Heart right ventricle (tissue), 16 donors: ENCODE data around the gene SHCBP1L. TPM values are rescaled to one million over a fixed set of nuclear protein-coding genes. Genes with fewer than 3 reads are reported as not detected.
A peak's percentile ranks its signal among the peaks of the same experiment; 100 is the strongest.

Experiments used
- ATAC-seq, 8 donors: fragments of 200-7000 bp; cut with Tn5 transposase; one replicate each; pipeline ENCODE4 v1.9.1; 2020; ENCODE audit warnings: mild to moderate bottlenecking in 8 of 8, moderate library complexity in 8 of 8, moderate number of reproducible peaks in 1 of 8
- DNase-seq, 2 donors: peaks; one replicate each; pipeline ENCODE4 v3.0.0-alpha.2; 2020
- H3K27ac ChIP-seq, 10 donors: fragments of 200-600 bp; sonication (generic) in 2 of 10; one replicate each; pipeline versions ENCODE4 v1.5.0 to v1.8.0; 2020 to 2022; ENCODE audit warnings: mild to moderate bottlenecking in 3 of 10
- H3K27me3 ChIP-seq, 7 donors: fragments of 200-600 bp; one replicate each; pipeline ENCODE4 v1.8.0; 2021 to 2022; ENCODE audit warnings: mild to moderate bottlenecking in 2 of 7
- H3K36me3 ChIP-seq, 9 donors: fragments of 200-600 bp; sonication (generic) in 1 of 9; one replicate each; pipeline versions ENCODE4 v1.5.0 to v1.8.0; 2020 to 2022; ENCODE audit warnings: mild to moderate bottlenecking in 2 of 9
- H3K4me1 ChIP-seq, 9 donors: fragments of 200-600 bp; sonication (generic) in 1 of 9; one replicate each; pipeline versions ENCODE4 v1.5.0 to v1.8.0; 2020 to 2022; ENCODE audit warnings: mild to moderate bottlenecking in 4 of 9
- H3K4me3 ChIP-seq, 10 donors: fragments of 200-600 bp; sonication (generic) in 2 of 10; one replicate each; pipeline versions ENCODE4 v1.5.0 to v1.8.0; 2020 to 2022; ENCODE audit warnings: mild to moderate bottlenecking in 7 of 10, moderate library complexity in 2 of 10
- H3K9me3 ChIP-seq, 11 donors: fragments of 200-600 bp in 10 of 11; sonication (generic) in 2 of 11; one replicate each; pipeline versions ENCODE4 v1.5.0 to v1.8.0; 2013 to 2022; ENCODE audit warnings: mild to moderate bottlenecking in 2 of 11, control low read depth in 1 of 11, moderate library complexity in 1 of 11
- CTCF ChIP-seq, 9 donors: fragments of 200-600 bp; sonication (generic) in 2 of 9; IDR thresholded peaks; one replicate each; pipeline versions ENCODE4 v1.5.0 to v1.8.0; 2021 to 2022; ENCODE audit warnings: antibody characterized with exemption in 9 of 9, mild to moderate bottlenecking in 5 of 9, moderate library complexity in 1 of 9
- WGBS, 2 donors: extraction: QIAGEN DNeasy Blood & Tissue Kit; methylation state at CpG; one replicate each; pipeline ENCODE4 v1.1.7; 2013; ENCODE audit warnings: inconsistent platforms in 1 of 2; 5-methylcytosine and 5-hydroxymethylcytosine counted together
- intact Hi-C, 10 donors: fragments of 100-400 bp; cut with DNase I; formaldehyde crosslinking; loops; one replicate each; pipeline versions ENCODE4 v1.11.1 to v1.14.2; 2022
- polyA plus RNA-seq, 2 donors: library from polyadenylated mRNA; stranded (reverse); fragments of 200-250 nt; gene quantifications; one replicate each; pipeline ENCODE4 v1.2.3, GENCODE V29; 2013
- total RNA-seq, 10 donors: library from RNA; stranded (reverse); fragmentation: NEBNext Ultra II Directional in 3 of 10; extraction: Animal tissue kit (Norgen Biotek cat#: 25700) in 3 of 10; gene quantifications; one replicate each; pipeline versions ENCODE4 v1.2.1 to v1.2.4, GENCODE V29; 2021 to 2023
- donor health status: Arrhythmogenic right ventricular cardiomyopathy.
- donor health status: ischemic (EF 13 %, LVEDD 7.1; RV severe dilation, severe dysfunction).
- donor health status: healthy with polysubstance abuse.
- donor health status: DM: no; HTN: yes; CAD: no.
- donor health status: DM: no; HTN: no; CAD: no.
- donor health status: ischemic (EF 25% LVEDD 6.9; RV normal size, moderate dysfunction).
- donor health status: ischemic (EF 25% LVEDD 5.7; RV mildly dilated, moderate dysfunction).
- donor health status: healthy.
- donor health status: DM: yes; HTN: yes; CAD: no.
- donor health status: Ischemic cardiomyopathy.
- donor health status: ischemic (EF 35%, LVEDD 5.7; RV mildly dilated, moderate dysfunction).
- donor health status: nonischemic (EF 11% LVEDD 7.7; RV severe dilation, severe dysfunction).
- donor health status: DM: yes; HTN: yes; CAD: no.
- donor health status: PGD.
- donor health status: ischemic (EF 29% LVEDD 5.4; RV normal size, mild dysfunction).
- donor health status: nonischemic (EF 23%, LVEDD 6.1; RV moderate dilation, normal function).

Gene SHCBP1L
- total and polyA plus RNA-seq, 12 donors, result 0.09 TPM; not detected in 11

- Histone ChIP-seq H3K9me3 (no peaks in the 10 kb centered on the region), H3K4me1 (peaks cover 0 to 14% (median 1%) of the 10 kb centered on the region in 9 donors), H3K27ac (no peak overlapping the region), H3K4me3 (no peak overlapping the region), H3K36me3 (no peaks in the 10 kb centered on the region), H3K27me3 (no peaks in the 10 kb centered on the region)
- no peak for ATAC-seq
- intact Hi-C loops, result no loop called here
- no peak for TF ChIP-seq CTCF (IDR thresholded peaks at IDR 0.05)
- WGBS, 2 donors, result 86 to 88% methylated on average over 1 of the region's 1 CpG
- DNase-seq, result no peak
These were observed 43.9 kb upstream of the SHCBP1L start for GRCh38 chr1:182996816-182997215.

- H3K36me3 ChIP-seq, result no peaks in the 10 kb centered on the region
- no peak for DNase-seq
- intact Hi-C loops, result no loop called here
- no peak overlapping the region for H3K4me3 ChIP-seq
- no peaks in the 10 kb centered on the region for H3K27me3 ChIP-seq
- TF ChIP-seq CTCF (IDR thresholded peaks at IDR 0.05), result no peak
- no peak for ATAC-seq
- no peak overlapping the region for H3K27ac ChIP-seq
- WGBS, 2 donors, result 55 to 63% methylated on average over 4 of the region's 4 CpGs
- peaks cover 0 to 8% (median 0%) of the 10 kb centered on the region in 9 donors for H3K4me1 ChIP-seq
- H3K9me3 ChIP-seq, result no peaks in the 10 kb centered on the region
These were observed 42.9 kb upstream of the SHCBP1L start for GRCh38 chr1:182995894-182996293.

- H3K9me3 ChIP-seq, result no peaks in the 10 kb centered on the region
- no peaks in the 10 kb centered on the region for H3K27me3 ChIP-seq
- no peak overlapping the region for H3K27ac ChIP-seq
- H3K36me3 ChIP-seq, result no peaks in the 10 kb centered on the region
- DNase-seq (no peak), ATAC-seq (no peak)
- peaks cover 0 to 14% (median 0%) of the 10 kb centered on the region in 9 donors for H3K4me1 ChIP-seq
- no peak overlapping the region for H3K4me3 ChIP-seq
- TF ChIP-seq CTCF (IDR thresholded peaks at IDR 0.05), result no peak
- intact Hi-C loops, result no loop called here
These were observed 40.8 kb upstream of the SHCBP1L start for GRCh38 chr1:182993746-182994145.

- H3K9me3 ChIP-seq, result no peaks in the 10 kb centered on the region
- TF ChIP-seq CTCF (IDR thresholded peaks at IDR 0.05), result no peak
- H3K4me1 ChIP-seq, result peaks cover 0 to 15% (median 0%) of the 10 kb centered on the region in 9 donors
- H3K27ac ChIP-seq, result no peak overlapping the region
- no peaks in the 10 kb centered on the region for H3K27me3 ChIP-seq
- no peak for DNase-seq
- intact Hi-C loops, result no loop called here
- WGBS, 2 donors, result 85 to 86% methylated on average over 7 of the region's 7 CpGs
- peak in 2 of 8 donors; percentile 33 to 62 for ATAC-seq
- no peaks in the 10 kb centered on the region for H3K36me3 ChIP-seq
- H3K4me3 ChIP-seq, result no peak overlapping the region
These were observed 37.6 kb upstream of the SHCBP1L start for GRCh38 chr1:182990413-182991144.
